ENCODE measurements around the gene MOB3B. TPM values are rescaled to one million over a fixed set of nuclear protein-coding genes. Genes with fewer than 3 reads are reported as not detected.

Gene MOB3B
- total and polyA plus RNA-seq, 2 of the 13 experiments (the other 11 are each of a cell fraction or from before 2014, with no cell fraction given): 0.03 to 0.09 TPM

DNA sequence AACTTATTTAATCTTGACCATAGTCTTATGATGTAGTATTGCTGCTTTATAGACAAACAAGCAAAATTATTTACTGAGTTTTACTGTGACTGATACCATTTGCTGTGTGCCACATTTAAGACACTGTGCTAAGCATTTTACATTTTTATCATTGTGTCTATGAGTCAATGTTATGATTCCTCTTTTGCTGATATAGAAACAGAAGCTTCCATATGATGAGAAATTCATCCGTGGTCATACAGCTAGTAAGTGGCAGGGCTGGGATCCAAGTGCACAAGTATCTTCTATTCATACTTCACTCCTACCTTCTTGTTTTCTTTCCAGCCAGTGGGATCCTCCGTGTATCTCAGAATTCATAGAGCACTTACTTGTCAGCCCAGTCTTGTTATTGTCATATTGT, 22.6 kb downstream of the MOB3B start:
- no peaks in the 10 kb centered on the region for H3K36me3 ChIP-seq (replicated peaks in 1 of 2; ENCODE audit: control insufficient read depth in 1 of 2, insufficient read depth in 2 of 2, low read length in 2 of 2)
- H3K4me1 ChIP-seq (ENCODE audit: insufficient read depth, low read length): no peaks in the 10 kb centered on the region
- no peak overlapping the region for H2AFZ ChIP-seq (ENCODE audit: low read length)
- intact Hi-C loops (cut with micrococcal nuclease; ENCODE audit: unreplicated experiment) (no loop called here), in situ Hi-C loops (cut with HindIII; ENCODE audit: extremely low pct_ligation_motif_present, low pct_unique_long_range_greater_than_20kb) (no loop called here)
- ChIA-PET CTCF (ENCODE audit: low intra/inter-chr PET ratio, low total read pairs) (no interaction called here), POLR2A (no interaction called here)
- no peaks in the 10 kb centered on the region for H3K9me3 ChIP-seq (ENCODE audit: low read length)
- FAIRE-seq: no peak
- peaks cover 0 to 5% of the 10 kb centered on the region in 2 experiments; a peak in 2 of 5 replicates for H3K27me3 ChIP-seq (ENCODE audit: control insufficient read depth in 1 of 2, insufficient read depth in 2 of 2, low read length in 2 of 2)
- no peak for ATAC-seq
- no peak overlapping the region for H3K27ac ChIP-seq (ENCODE audit: extremely low read length, insufficient read depth, low read length)
- no peak overlapping the region for H3K4me2 ChIP-seq (ENCODE audit: low read depth, low read length)
- no peak for DNase-seq (ENCODE audit: low spot score)
- WGBS (ENCODE audit: low lambda C conversion rate): 0% methylated on average over 2 of the region's 2 CpGs
- no peak for TF ChIP-seq MEF2D (CRISPR knock-in tag; IDR thresholded peaks at IDR 0.05)
- no TSS peak for BruUV-seq (replicated peaks)
- H3K4me3 ChIP-seq (replicated peaks in 1 of 3; ENCODE audit: insufficient read depth in 1 of 3, low read depth in 2 of 3, low read length in 3 of 3): no peak overlapping the region
- H3K9ac ChIP-seq (ENCODE audit: insufficient read depth, low read depth, low read length): no peak overlapping the region
- H4K20me1 ChIP-seq (ENCODE audit: insufficient read depth, low read length): no peaks in the 10 kb centered on the region
- no peaks in the 10 kb centered on the region for H3K79me2 ChIP-seq (ENCODE audit: insufficient read depth, low read length)

DNA sequence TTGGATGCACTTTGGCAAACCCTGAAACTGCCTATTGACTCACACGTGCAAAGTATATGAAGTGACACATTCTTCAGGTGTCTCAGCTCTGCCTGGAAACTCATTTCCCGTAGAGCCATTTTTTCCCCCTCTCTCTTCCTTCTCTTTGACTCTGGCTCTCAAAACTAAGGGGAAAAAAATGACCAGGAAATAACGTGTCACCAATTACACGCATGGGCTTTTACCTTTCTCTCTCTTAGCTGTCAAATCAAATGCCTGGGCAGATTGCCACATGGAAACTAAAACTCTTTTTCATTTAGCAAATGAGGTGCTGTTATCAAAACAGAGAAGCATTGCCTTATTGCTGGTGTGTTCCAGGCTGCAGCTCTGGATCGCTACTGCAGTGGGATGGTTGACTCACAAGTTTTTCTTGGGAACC, 23.9 kb downstream of the MOB3B start:
- Histone ChIP-seq H3K4me3 (replicated peaks in 1 of 3; ENCODE audit: insufficient read depth in 1 of 3, low read depth in 2 of 3, low read length in 3 of 3) (no peak overlapping the region), H3K4me2 (ENCODE audit: low read depth, low read length) (no peak overlapping the region), H3K4me1 (ENCODE audit: insufficient read depth, low read length) (no peaks in the 10 kb centered on the region), H3K27ac (ENCODE audit: extremely low read length, insufficient read depth, low read length) (no peak overlapping the region), H3K27me3 (ENCODE audit: control insufficient read depth in 1 of 2, insufficient read depth in 2 of 2, low read length in 2 of 2) (peaks cover 0 to 5% of the 10 kb centered on the region in 2 experiments; a peak in 2 of 5 replicates), H2AFZ (ENCODE audit: low read length) (no peak overlapping the region), H3K9ac (ENCODE audit: insufficient read depth, low read depth, low read length) (no peak overlapping the region), H3K79me2 (ENCODE audit: insufficient read depth, low read length) (no peaks in the 10 kb centered on the region), H4K20me1 (ENCODE audit: insufficient read depth, low read length) (no peaks in the 10 kb centered on the region), H3K9me3 (ENCODE audit: low read length) (no peaks in the 10 kb centered on the region), H3K36me3 (replicated peaks in 1 of 2; ENCODE audit: control insufficient read depth in 1 of 2, insufficient read depth in 2 of 2, low read length in 2 of 2) (no peaks in the 10 kb centered on the region)
- DNase-seq (ENCODE audit: low spot score) (no peak), ATAC-seq (no peak), FAIRE-seq (no peak)
- ChIA-PET POLR2A (no interaction called here), CTCF (ENCODE audit: low intra/inter-chr PET ratio, low total read pairs) (no interaction called here)
- no TSS peak for BruUV-seq (replicated peaks)
- in situ Hi-C loops (cut with HindIII; ENCODE audit: extremely low pct_ligation_motif_present, low pct_unique_long_range_greater_than_20kb) (no loop called here), intact Hi-C loops (cut with micrococcal nuclease; ENCODE audit: unreplicated experiment) (no loop called here)
- WGBS (ENCODE audit: low lambda C conversion rate): 6% methylated on average over 5 of the region's 5 CpGs
- no peak for TF ChIP-seq HOXA5 (CRISPR knock-in tag; IDR thresholded peaks at IDR 0.05)
- TF ChIP-seq FOXJ3 (CRISPR knock-in tag; IDR thresholded peaks at IDR 0.05; ENCODE audit: borderline replicate concordance): no peak
- TF ChIP-seq, protein P1, sequence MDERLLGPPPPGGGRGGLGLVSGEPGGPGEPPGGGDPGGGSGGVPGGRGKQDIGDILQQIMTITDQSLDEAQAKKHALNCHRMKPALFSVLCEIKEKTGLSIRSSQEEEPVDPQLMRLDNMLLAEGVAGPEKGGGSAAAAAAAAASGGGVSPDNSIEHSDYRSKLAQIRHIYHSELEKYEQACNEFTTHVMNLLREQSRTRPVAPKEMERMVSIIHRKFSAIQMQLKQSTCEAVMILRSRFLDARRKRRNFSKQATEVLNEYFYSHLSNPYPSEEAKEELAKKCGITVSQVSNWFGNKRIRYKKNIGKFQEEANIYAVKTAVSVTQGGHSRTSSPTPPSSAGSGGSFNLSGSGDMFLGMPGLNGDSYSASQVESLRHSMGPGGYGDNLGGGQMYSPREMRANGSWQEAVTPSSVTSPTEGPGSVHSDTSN (CRISPR knock-in tag; IDR thresholded peaks at IDR 0.05): no peak
- TF ChIP-seq, protein P2, sequence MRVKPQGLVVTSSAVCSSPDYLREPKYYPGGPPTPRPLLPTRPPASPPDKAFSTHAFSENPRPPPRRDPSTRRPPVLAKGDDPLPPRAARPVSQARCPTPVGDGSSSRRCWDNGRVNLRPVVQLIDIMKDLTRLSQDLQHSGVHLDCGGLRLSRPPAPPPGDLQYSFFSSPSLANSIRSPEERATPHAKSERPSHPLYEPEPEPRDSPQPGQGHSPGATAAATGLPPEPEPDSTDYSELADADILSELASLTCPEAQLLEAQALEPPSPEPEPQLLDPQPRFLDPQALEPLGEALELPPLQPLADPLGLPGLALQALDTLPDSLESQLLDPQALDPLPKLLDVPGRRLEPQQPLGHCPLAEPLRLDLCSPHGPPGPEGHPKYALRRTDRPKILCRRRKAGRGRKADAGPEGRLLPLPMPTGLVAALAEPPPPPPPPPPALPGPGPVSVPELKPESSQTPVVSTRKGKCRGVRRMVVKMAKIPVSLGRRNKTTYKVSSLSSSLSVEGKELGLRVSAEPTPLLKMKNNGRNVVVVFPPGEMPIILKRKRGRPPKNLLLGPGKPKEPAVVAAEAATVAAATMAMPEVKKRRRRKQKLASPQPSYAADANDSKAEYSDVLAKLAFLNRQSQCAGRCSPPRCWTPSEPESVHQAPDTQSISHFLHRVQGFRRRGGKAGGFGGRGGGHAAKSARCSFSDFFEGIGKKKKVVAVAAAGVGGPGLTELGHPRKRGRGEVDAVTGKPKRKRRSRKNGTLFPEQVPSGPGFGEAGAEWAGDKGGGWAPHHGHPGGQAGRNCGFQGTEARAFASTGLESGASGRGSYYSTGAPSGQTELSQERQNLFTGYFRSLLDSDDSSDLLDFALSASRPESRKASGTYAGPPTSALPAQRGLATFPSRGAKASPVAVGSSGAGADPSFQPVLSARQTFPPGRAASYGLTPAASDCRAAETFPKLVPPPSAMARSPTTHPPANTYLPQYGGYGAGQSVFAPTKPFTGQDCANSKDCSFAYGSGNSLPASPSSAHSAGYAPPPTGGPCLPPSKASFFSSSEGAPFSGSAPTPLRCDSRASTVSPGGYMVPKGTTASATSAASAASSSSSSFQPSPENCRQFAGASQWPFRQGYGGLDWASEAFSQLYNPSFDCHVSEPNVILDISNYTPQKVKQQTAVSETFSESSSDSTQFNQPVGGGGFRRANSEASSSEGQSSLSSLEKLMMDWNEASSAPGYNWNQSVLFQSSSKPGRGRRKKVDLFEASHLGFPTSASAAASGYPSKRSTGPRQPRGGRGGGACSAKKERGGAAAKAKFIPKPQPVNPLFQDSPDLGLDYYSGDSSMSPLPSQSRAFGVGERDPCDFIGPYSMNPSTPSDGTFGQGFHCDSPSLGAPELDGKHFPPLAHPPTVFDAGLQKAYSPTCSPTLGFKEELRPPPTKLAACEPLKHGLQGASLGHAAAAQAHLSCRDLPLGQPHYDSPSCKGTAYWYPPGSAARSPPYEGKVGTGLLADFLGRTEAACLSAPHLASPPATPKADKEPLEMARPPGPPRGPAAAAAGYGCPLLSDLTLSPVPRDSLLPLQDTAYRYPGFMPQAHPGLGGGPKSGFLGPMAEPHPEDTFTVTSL (CRISPR knock-in tag; IDR thresholded peaks at IDR 0.05; ENCODE audit: borderline replicate concordance): no peak
- TF ChIP-seq JARID2 (CRISPR knock-in tag; IDR thresholded peaks at IDR 0.05; ENCODE audit: insufficient replicate concordance): no peak
- no peak for TF ChIP-seq ZNF484 (CRISPR knock-in tag; IDR thresholded peaks at IDR 0.05; ENCODE audit: borderline replicate concordance, low read depth)
- TF ChIP-seq ZNF446 (CRISPR knock-in tag; IDR thresholded peaks at IDR 0.05): no peak
- TF ChIP-seq TAF15 (IDR thresholded peaks at IDR 0.05; ENCODE audit: low read depth, low read length, poor library complexity, severe bottlenecking): no peak
- no peak for TF ChIP-seq MAZ (IDR thresholded peaks at IDR 0.05; ENCODE audit: borderline replicate concordance, low read depth, low read length)
- TF ChIP-seq MAZ (CRISPR knock-in tag; IDR thresholded peaks at IDR 0.05; ENCODE audit: low read depth): no peak
- no peak for TF ChIP-seq TOE1 (CRISPR knock-in tag; IDR thresholded peaks at IDR 0.05)
- TF ChIP-seq ZNF367 (CRISPR knock-in tag; IDR thresholded peaks at IDR 0.05; ENCODE audit: borderline replicate concordance): no peak

All from HepG2 (cell line).